ENCODE data around the gene MEIS3.

DNA sequence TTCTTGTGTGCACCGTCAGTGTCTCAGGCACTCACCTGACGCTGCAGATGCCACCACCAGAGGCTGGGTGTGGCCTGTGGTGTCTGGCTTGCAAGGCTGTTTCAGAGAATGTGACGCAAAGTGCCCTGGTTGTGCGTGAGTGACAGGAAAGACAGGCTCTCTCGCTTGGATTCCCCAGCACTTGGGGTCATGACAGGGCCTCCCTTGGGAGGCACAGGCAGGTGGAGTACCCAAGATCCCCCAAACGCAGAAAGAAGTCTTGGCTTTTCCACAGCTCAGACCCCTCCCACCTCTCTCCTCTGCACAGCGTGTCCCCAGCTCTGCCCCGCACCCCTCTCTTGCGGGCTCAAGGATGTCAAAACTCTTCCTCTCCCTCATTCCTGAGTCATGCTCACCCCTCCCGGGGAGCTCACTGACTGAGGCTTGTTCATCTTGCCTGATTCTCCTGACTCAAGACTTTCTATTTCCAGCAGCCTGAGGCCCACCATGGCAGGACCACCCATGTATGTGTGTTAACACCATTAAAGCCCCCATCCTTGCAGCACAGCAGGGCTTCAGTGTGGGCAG is 49.2 kb downstream of the MEIS3 start:
- TF ChIP-seq, protein P1, sequence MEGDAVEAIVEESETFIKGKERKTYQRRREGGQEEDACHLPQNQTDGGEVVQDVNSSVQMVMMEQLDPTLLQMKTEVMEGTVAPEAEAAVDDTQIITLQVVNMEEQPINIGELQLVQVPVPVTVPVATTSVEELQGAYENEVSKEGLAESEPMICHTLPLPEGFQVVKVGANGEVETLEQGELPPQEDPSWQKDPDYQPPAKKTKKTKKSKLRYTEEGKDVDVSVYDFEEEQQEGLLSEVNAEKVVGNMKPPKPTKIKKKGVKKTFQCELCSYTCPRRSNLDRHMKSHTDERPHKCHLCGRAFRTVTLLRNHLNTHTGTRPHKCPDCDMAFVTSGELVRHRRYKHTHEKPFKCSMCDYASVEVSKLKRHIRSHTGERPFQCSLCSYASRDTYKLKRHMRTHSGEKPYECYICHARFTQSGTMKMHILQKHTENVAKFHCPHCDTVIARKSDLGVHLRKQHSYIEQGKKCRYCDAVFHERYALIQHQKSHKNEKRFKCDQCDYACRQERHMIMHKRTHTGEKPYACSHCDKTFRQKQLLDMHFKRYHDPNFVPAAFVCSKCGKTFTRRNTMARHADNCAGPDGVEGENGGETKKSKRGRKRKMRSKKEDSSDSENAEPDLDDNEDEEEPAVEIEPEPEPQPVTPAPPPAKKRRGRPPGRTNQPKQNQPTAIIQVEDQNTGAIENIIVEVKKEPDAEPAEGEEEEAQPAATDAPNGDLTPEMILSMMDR (IDR thresholded peaks at IDR 0.05), result no peak
- no peak for TF ChIP-seq POLR2A (IDR thresholded peaks at IDR 0.05)

All from right lobe of liver (tissue), 4 donors.